Limb (tissue), 2 donors: ENCODE data around the gene VMAC.

Experiments
- DNase-seq, 2 donors: peaks; one replicate each; pipeline ENCODE4 v3.0.0-alpha.2; 2016; ENCODE audit errors: extremely low spot score in 2 of 2

Gene VMAC

DNA sequence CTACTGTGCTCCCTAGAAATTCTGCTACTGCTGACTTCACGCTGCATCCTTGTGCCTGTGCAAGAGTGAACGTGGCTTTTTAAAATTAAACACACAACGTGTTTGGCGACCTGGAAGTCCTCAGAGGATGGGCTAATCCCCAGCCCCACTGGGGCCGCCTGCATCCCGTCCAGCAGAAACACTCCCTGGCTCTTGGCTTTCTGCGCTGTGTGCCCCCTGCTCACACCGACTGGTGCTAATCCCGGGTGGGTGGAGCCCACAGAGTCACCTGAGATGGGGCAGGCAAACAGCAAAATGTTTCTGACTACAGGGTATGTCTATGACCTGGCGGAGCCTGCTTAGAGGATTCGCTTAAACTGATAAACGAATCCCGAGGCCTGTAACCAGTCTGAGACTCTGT, 24.5 kb downstream of the VMAC start:
- no peak for DNase-seq

DNA sequence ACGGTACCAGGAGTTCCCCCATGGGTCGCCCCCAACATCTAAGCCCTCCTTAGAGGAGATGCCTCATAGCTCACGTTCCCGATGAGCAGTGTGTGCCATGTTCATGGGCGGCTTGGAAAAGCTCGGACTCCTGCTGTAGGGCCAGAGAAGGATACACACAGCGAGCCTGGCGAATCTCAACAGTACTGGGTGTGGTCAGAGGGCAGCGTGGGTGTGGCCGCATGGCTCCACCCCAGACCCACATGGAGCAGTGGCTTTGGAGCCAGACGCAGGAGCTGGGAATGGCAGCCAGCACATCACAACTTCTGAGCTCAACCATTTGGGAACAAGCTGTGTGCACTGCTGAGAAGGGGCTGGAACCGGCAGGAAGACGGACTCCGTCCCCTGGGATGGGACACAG, 25.0 kb downstream of the VMAC start:
- no peak for DNase-seq

DNA sequence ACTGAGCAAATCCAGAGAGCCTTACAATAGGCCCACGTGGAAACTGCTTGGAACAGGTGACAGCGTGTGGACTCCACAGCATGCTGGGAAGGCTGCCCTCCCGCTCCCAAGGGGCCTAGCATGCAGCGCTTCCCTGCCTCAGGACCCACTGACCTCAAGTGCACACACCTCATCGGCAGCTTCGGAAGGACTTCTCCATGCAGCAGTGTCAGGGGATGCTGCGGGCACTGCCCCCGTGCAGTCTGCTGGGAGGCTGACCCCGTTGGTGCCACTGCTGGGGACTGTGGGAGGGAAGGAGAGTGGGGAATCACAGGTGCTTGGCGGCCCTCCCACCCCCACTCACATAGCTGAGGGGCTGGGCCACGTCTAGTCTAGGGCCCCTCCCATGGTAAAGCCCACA, 26.6 kb downstream of the VMAC start:
- no peak for DNase-seq

DNA sequence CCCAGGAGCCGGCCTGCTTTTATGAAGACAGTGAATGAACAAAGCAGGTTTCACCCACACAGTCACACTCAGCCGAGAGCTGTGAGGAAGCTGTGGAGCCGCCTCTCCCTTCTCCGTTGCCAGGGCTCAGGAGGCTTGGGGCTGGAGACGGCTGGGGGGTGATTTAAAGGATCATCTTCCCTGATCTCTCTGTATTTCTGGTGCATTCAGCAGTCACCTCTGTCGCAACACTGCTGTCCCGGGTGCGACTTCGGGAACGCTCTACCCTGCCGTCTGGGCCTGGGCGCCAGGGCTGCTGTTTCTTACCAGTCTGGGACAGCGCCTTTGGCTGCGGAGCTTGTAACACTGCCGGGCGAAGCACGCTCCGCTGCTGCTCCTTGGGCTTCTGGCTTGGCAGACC, 27.5 kb downstream of the VMAC start:
- no peak for DNase-seq

DNA sequence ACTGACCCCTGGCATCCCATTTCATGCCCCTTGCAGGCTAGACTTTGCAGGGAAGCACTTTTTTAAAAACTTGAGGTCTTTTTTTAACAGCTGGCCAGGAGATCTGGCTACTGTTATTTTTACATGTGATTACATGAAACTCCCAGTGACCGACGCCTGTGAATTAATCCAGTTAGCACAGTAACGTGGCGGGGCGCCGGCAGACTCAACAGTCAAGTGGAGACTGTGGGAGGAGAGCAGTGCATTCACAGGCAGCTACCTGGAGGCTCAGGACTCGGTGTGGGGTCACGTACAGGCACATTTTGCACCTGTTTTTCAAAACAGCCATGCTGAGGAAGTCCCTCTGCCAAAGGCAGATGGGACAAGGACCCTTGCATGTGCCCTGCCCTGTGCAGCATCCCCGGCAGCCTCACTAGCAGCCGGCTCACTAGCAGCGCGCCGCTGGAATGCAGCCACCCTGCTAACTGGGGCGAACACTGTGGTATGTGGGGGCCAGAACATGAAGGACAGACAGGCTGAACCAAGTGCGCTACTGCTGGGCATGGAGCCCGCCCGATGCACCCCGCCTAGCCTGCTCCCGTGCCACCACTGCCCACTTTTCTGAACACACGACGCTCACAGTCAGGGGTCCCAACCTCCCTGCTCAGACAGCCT, 28.1 kb downstream of the VMAC start:
- no peak for DNase-seq

DNA sequence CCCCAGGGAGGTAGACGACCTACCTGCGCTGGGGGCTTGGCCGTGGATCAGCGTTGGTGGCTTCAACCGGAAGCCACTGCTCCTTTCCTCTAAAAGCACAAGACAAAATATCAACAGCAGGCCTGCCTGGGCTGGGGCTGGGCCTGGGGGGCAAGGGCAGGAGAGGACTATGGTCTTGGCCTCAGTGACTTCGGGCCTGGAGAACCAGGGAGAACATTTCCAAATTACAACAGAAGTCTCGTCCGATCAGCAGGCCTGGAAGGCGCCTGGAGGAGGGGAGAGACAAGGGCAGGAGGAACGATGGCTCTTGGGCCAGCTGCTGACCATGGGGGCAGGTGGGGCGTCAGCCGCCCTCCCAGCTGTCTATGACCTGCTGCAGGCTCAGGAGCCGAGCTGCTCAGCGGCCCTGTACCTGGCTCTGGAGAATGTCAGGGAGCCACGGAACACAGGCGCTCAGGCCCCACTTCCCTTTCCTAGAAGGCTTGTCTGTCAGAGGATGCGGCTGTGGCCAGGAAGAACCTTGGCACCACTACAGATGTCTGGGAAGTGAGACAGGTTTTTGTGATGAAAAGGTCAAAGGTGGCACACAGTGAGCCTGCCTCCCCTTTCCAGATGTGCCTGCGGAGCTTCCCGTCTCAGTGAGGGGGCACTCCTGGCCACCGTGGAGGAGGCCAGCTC, 28.9 kb downstream of the VMAC start:
- DNase-seq: no peak

DNA sequence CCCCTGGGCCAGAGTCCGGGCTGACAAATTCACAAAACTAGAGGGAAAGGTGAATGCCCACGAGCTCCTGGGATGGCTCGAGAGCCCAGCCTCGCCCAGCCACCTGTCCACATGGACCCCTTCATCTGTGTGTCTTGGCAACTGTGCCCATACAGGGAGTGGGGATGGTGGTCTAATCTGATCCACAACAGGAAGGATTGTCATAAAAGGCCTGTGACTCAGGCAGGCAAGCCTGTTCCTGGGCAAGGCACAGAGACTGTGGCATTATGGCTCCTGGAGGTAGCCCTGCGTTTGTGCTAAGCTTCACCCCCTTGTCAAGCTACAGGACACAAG, 29.4 kb downstream of the VMAC start:
- no peak for DNase-seq

DNA sequence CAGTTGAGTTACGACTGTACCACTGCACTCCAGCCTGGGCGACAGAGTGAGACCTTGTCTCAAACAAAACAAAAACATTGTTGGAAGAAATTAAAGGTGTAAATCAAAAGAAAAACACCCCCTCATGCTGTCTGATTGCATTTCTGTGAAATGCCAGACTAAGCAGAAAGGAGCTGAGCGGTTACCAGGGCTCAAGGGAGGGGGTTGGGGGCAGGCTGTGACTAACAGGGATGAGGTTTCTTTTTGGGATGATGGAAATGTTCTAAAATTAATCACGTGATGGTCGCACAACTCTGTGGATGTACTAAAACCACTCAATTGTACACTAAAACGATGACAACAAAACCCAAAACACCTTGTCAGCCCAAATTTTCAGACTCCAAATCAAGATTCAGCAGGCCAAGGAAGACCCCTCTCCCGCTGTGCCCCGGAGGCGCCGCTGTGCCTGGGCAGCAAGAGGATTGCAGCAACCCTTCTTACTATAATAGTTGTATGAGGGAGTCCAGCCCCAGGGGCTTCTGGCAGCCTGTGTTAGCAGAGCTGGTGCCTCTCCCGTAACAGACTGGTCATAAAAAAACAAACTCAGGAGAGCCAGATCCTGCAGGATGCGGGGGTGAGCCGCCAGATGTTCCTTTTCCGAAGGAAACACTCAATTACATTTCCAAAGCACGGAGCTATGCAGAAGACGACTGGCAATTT, 30.3 kb downstream of the VMAC start:
- DNase-seq: peak in 1 of 2 donors; percentile 49

DNA sequence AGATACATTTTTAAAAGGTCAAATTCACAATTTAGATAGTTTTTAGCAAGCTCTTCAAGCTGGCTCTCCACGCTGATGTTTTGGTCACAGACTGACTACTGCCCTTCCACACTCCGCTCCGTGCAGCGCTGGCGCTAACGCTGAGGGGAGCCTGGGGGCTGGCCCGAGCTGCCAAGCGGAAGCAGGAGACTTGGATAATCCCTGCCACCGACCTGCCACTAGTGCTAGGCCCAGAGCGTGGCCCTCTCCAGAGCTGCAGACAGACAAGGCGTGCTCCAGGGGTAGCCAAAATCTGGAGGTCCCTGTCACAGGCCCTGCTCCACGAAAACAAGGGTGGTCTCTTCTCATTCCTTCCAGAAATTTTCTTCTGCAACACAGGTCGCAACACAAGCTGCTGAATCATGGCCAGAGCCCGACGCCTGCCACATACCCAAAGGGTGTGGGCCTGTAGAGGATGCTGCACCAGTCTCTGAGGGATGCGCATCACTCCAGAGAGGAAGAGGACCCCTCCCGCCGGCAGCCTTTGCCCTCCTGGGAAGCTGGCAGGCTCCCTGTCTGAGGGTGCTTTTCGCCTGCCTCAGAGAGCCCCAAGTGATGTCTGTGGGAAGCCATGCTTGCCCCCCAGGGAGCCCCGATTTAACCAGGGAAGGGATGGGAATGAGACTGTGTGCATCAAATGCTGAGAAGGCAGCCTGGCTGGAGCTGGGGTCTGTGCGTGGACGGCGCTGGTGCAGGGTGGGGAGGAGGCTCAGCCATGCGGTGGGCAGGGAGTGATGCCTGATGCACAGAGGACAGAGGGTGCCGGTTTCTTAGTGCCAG, 31.0 kb downstream of the VMAC start:
- no peak for DNase-seq

DNA sequence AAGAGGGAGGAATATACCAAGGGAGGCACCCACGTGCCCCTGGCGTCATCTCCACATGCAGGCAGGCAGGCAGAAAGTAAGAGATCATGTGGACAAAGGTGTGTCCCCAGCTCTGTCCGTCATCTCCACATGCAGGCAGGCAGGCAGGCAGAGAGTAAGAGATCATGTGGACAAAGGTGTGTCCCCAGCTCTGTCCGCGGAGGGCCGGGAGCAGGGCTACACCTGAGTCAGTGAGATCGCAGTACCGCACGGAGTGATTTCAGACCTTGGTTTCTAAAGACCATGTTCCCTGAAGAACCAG, 31.6 kb downstream of the VMAC start:
- DNase-seq: no peak

DNA sequence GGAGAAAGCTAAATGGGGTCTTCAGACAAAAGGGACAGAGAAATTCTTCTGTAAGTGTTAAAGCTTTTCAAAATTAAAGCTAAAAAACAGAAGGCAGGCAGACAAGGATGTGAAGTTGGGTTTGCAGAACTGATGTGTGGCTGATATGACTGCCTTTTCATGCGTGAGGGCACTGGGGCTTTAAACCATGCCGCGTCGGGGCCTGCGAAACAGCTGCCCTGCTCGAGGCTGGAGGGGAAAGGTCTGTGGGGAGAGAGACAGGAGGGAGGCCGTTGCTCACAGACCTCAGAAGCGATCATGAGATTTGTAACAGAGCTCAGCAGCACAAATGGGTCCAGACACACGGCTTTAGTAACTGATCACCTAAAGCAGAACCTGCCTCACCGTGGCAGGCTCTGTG, 32.9 kb downstream of the VMAC start:
- DNase-seq: no peak

DNA sequence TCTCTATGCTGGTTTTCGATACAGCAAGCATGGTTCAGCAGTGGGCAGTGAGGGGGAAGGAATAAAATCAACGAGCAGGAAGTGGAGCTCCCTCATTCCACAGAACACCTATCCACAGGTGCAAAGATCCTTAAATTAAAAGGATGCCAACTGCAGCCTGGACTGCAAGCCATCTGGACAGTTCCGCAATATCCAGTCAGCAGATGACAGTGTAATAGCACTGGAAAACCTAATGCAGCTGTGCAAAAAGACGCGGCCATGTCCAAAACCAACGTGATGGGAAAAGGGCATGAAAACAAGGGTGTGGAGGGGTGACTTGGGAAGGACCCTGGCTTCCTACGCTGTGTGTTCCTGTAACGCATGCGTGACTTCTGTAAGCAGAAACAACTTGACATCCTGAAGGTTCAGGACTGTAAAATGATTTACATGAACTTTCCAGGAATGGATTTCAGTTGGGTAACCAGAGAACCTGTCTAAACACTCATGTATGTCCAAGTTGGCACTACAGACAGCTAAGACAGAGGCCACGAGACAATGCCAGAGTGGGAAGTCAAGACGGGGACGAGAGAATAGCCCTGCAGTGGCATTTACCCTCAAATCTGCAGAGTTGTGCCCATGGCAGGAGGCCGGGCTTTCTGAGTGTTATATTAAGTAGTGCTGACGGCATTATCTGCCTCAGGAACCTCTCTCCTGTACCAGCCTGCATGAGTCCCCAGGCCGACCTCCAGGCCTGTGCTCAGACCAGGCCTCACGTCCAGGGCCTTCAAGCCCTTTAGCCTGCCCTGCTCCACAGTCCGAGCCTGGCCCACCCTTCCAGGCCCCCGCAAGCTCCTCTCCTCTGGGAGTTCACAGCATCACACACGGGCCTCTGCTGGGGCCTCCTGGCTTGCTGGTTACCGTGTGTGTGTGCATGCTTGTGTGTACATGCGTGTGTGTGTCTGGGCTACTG, 35.9 kb downstream of the VMAC start:
- DNase-seq: no peak

DNA sequence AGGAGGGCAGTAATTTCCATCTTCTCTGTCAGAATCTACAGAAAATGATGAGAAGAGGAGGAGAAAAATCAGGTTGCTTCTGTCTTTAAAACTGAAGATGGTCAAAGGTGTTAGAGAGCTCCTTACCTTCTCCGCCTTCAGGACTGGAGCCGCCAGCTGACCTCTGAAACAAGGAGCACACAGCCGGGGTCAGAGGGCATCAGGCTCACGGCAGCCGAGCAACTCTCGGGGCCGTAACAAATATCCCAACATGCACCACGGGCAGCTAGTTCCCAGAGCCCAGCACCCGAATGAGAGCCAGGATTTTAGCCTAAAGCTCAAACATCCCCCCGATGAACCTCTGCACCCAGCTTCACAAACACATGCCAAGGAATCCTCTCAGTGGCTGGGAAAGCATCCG, 37.0 kb downstream of the VMAC start:
- no peak for DNase-seq

DNA sequence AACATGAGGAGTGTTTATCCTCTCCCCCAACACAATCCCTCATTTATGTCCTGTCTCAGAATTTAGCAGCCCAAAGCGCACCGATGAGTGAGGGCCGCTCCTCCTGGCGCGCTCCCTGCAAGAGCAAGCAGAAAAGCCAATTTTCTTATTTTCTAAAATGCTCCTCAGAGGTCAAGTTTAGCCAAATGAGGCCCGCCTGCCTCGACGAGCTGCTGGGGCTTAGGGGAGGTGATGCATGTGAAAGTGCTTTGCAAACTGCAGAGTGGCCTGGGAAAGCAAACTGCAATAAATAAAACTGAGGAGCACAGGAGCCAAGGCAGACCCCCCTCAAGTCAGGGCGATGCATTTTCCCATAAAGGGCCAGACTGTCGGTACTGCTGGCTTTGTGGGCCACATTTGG, 38.4 kb downstream of the VMAC start:
- no peak for DNase-seq

DNA sequence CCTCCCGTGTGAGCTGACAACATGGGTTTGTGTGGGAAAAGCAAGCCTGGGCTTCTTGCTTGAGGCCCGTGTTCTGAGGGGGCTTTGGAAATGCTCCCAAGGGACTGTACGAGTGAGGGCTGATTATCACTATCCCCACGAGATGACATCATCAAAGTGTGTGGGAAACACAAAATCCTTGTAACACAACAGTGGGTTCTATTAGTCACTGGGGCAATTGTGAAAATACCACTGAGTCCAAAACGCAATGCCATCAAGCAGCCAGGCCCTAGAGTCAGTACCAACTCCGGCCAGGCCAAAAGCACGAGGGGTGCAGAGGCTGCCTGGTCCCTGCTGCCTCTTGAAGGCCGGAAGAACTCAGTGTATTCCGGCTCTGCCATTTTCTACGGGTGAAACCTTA, 39.0 kb downstream of the VMAC start:
- DNase-seq: no peak

DNA sequence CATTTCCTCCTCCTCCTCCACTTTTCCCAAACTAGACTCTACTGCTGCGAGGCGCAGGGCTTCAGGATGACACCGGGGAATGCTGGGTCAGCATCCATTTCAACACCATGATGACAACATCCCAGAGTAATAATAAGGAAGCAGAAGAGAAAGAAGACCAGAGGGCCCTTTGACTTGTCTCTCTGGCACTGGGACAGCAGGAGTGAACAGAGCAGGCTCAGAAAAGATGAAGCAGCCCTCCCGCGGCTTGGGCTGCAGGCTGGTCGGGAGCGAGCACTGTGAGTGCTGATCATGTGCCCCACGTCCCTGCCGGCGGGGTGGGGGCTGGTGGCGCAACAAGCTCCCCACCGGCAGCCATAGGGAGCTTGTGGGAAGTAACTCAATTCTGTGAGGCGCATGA, 42.8 kb downstream of the VMAC start:
- DNase-seq: no peak

DNA sequence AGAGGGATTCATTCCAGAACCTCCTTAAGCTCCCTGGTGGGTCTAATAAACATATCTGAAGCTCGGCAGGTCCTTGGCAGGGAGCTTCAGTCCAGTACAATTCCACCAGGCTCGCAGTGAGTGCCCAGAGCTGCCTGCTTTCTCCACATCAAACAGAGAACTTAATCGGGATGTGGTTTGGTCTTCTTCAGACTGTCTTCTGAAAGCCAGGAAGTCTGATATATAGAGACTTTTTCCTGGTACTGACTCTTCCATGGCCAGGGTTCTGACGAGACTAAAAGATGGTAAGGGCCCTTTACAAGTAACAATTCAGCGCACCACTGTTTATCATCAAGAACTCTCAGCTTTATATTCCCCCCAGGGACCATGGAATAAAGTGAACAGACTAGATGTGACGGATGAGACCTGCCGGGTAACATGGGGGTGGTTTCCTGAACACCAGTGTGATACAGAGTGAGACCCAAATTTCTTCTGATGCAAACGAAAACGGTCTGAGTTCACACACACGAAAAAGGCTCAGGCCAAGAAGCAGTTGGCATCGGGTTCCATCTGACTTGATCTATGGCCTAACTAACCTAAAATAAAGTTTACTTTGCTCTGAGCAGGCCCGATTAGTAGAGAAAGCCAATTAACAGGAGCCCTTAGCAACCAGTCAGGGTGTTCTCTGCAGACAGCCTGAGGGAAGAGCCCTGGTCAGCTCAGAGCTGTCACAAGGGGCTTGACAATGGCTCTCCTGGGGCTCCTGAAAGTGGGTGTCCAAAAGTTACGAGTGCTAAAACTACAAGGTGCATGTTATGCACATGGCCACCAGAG, 44.3 kb downstream of the VMAC start:
- no peak for DNase-seq

DNA sequence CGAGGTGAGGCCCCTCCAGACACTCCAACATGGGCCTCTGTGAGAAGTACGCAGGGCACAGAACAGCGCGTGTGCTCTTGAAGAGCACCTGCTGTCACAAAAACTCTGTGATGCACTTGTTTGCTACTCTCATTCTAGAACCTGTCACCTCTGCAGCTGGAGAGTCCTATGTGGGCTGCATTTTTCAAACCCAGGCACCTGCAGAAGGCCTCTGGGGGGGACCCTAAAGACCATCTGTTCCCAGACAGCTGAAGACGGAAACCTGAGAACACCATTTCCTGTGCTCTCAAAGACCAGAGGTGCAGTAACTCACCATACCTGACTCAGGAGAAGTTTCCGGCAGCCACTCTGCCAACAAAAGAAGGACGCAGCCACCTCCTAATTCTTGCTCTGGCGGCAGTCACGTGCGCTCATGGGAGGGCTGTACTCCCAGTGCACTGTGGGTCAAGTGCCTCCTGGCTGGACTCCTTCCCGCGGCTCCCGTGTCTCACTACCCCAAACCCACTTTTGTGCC, 45.2 kb downstream of the VMAC start:
- no peak for DNase-seq

DNA sequence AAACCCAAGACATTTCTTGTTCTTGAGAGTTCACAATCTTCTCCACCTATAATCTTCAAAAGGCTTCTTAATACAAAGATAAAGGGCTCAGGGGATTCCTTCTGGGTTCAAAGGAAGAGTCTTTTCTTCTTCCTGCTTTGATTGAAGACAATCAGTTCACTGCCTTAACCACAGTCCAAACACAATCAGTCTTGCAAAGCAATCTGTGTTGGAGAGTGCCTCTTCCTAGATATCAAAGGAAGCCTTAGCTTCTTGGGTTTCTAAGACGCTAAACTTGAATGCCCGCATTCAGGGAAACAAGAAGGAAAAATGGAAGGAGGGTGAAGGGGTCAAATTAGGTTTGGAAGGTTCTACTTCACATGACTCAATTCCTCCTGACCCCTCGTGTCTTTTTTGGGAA, 46.1 kb downstream of the VMAC start:
- DNase-seq: no peak

DNA sequence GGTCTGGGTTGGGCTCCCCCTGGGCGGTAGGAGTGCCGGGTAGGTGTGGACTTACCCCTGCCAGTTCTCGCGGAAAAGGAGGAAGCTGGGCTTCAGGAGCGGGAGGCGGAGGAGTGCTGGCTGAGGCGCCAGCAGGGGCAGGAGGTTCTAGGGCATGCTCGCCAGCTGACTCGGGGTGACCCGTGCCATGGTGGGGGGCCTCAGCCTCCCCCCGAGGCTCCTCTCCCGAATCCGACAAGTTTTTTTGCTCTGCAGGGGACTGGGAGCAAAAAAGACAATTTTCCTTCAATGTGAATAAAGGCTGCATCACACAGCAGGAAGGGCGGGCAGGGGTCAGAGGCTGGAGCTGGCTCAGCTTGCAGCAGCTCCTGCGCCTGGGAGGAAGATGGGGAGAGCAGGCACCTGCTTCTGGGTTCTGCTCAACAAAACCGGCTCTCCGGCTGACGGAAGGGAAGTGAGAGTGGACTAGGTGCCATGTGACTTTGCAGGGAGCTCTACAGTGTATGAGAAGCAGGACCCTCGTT, 46.7 kb downstream of the VMAC start:
- no peak for DNase-seq
